Brain microvascular endothelial cell (primary cell): Measurements from ENCODE around the gene MTHFD1.
"Not testable (repeated sequence)": the region's sequence is repeated elsewhere in the genome, so short reads cannot be mapped to it uniquely, and the experiment has no call there.

Experiments
- DNase-seq: peaks from one replicate; pipeline ENCODE4 v3.0.0-alpha.2; 2020
- H3K27ac ChIP-seq: fragments of 250-450 bp; sonication (Bioruptor Pico); 2 replicates; pipeline ENCODE4 v1.5.1; 2020; ENCODE audit warnings: mild to moderate bottlenecking, moderate library complexity
- H3K27me3 ChIP-seq: fragments of 250-450 bp; sonication (Bioruptor Pico); replicated peaks from 2 replicates; pipeline ENCODE4 v1.5.1; 2020; ENCODE audit warnings: mild to moderate bottlenecking
- H3K36me3 ChIP-seq: fragments of 250-450 bp; sonication (Bioruptor Pico); replicated peaks from 2 replicates; pipeline ENCODE4 v1.5.1; 2020; ENCODE audit warnings: mild to moderate bottlenecking
- H3K4me3 ChIP-seq: 2 replicates; pipeline ENCODE4 v1.5.1; 2011; ENCODE audit warnings: low read depth, mild to moderate bottlenecking, control low read depth, low read length, moderate library complexity
- in situ Hi-C: cut with HindIII; loops from 2 replicates; pipeline ENCODE4 v1.10.0; 2017; ENCODE audit warnings: low sequenced_read_pairs, low pct_ligation_motif_present
- TF ChIP-seq, protein P1 (sequence below): IDR thresholded peaks from 2 replicates; pipeline ENCODE4 v1.5.1; 2011; ENCODE audit warnings: low read depth, mild to moderate bottlenecking, moderate library complexity, low read length, control low read depth, inconsistent platforms; ENCODE audit errors: missing control alignments

MTHFD1 gene

DNA sequence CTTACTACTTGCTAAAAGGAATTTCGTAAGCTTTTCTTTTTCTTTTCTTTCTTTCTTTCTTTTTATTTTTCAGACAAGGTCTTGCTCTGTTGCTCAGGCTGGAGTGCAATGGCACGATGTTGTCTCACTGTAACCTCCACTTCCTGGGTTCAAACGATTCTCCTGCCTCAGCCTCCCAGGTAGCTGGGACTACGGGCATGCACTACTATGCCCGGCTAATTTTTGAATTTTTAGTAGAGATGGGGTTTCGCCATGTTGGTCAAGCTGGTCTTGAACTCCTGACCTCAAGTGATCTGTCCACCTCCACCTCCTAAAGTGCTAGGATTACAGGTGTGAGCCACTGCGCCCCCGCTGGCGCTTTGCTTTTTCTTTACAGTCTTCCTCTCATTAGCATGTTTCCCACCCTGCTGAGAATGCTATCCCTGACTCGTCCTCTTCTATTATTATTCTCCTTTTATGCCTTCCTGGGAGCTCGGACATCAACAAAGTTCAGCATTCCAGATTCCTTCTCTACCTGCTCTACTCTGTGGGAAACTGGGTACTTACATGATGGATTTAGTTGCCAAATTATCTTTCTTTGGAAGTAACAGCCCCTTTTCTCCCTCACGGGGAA lies 3.1 kb downstream of the MTHFD1 start:
- peaks cover 5% of the 10 kb centered on the region for H3K36me3 ChIP-seq
- no peak overlapping the region for H3K27ac ChIP-seq
- no peak for DNase-seq
- in situ Hi-C loops = no loop called here
- TF ChIP-seq, protein P1, sequence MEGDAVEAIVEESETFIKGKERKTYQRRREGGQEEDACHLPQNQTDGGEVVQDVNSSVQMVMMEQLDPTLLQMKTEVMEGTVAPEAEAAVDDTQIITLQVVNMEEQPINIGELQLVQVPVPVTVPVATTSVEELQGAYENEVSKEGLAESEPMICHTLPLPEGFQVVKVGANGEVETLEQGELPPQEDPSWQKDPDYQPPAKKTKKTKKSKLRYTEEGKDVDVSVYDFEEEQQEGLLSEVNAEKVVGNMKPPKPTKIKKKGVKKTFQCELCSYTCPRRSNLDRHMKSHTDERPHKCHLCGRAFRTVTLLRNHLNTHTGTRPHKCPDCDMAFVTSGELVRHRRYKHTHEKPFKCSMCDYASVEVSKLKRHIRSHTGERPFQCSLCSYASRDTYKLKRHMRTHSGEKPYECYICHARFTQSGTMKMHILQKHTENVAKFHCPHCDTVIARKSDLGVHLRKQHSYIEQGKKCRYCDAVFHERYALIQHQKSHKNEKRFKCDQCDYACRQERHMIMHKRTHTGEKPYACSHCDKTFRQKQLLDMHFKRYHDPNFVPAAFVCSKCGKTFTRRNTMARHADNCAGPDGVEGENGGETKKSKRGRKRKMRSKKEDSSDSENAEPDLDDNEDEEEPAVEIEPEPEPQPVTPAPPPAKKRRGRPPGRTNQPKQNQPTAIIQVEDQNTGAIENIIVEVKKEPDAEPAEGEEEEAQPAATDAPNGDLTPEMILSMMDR = no peak
- H3K27me3 ChIP-seq = no peaks in the 10 kb centered on the region
- H3K4me3 ChIP-seq = no peak overlapping the region

DNA sequence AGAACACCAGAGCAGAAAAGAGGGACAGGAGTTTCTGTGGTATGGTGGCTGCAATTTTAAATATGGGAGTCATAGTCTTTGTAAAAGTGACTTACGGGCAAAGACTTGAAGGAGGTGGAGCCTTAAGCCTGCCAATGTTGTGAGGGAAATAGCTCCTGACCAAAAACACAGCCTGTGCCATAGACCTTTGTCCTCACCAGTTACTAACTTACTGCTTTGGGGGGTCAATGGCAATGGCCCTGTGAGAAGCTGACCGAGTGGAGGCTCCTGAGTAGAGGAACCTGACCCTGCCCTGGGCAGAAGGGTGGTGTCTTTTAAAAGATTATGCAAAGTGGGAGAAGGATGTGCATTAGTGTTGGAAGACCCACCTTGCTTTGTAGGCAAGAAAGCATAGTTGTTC lies 3.8 kb downstream of the MTHFD1 start:
- no peak overlapping the region for H3K27ac ChIP-seq
- TF ChIP-seq, protein P1 = no peak
- no peak overlapping the region for H3K4me3 ChIP-seq
- H3K36me3 ChIP-seq = peaks cover 5% of the 10 kb centered on the region
- no peaks in the 10 kb centered on the region for H3K27me3 ChIP-seq
- in situ Hi-C loops = no loop called here
- DNase-seq = no peak

DNA sequence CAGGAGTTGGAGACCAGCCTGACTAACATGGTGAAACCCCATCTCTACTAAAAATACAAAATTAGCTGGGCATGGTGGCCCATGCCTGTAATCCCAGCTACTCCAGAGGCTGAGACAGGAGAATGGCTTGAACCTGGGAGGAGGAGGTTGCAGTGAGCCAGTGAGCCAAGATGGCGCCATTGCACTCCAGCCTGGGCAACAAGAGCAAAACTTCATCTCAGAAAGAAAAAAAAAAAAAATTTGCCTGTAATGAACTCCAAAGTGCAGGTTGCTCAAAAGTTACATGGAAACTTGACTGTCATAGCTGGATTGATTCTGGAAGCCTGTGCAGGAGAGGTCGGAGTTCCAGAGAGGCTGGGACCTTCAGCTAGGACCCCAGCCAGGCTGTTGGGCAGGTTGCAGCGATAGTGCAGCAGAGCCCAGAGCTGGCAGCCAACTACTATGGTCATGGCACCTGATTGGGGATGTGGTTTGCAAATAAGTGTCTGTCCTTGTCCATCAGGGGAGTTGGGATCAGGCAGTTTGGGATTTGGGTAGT lies 5.1 kb downstream of the MTHFD1 start:
- H3K27me3 ChIP-seq, H3K4me3 ChIP-seq, H3K36me3 ChIP-seq, in situ Hi-C loops, H3K27ac ChIP-seq, DNase-seq: not testable (repeated sequence)

DNA sequence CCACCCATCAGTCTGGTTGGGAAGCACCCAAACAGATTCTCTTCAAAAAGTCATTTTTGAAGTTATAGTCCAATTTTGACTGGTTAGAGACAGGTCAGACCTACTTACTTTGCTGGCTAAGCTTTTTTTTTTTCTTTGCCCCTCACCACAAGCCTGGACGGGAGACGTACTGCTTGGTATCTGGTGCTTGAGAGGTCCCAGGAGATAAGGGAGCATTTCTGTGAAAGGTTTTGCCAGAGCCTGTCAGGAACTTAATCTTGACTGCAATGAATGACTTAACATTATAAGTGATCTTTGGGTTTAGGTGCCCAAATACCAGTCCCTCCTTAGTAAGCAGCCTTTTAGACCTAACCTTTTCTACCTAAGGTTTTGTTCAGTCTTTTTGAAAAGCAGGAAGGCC lies 6.3 kb downstream of the MTHFD1 start:
- no peak overlapping the region for H3K4me3 ChIP-seq
- in situ Hi-C loops = no loop called here
- H3K27ac ChIP-seq = no peak overlapping the region
- peaks cover 5% of the 10 kb centered on the region for H3K36me3 ChIP-seq
- H3K27me3 ChIP-seq = no peaks in the 10 kb centered on the region
- no peak for DNase-seq
- TF ChIP-seq, protein P1 = no peak

DNA sequence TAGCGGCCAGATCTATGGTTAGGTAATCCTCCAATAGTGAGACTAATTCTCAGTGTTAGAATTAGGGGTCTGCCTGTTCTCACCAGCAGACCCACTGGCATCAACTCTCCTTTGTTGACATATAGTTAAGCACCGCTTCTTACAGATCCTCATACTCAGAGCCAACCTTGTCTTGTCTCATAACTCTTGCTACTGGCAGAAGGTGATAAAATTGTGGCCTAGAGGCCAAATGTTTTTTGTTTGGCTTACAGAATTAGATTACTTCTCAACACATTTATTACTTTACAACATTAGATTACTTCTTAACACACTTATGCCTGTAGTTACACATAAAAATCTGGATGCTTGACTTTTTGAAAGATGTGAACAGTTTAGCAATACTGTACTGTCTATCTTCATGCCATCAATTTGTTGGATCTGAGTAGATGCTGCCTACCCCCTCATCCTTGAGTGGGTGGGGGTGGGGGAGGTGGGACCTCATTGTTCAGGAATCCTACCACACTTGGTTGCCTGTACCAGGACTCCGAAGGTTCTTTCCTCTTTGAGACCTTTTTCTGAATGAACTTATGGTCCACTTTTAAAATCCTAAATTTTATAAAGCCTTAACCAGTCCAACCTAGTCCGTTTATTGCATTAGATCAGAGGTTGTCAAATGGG lies 7.0 kb downstream of the MTHFD1 start:
- TF ChIP-seq, protein P1 = no peak
- no peaks in the 10 kb centered on the region for H3K27me3 ChIP-seq
- H3K27ac ChIP-seq = no peak overlapping the region
- peaks cover 5% of the 10 kb centered on the region for H3K36me3 ChIP-seq
- DNase-seq = no peak
- H3K4me3 ChIP-seq = no peak overlapping the region
- in situ Hi-C loops = no loop called here

DNA sequence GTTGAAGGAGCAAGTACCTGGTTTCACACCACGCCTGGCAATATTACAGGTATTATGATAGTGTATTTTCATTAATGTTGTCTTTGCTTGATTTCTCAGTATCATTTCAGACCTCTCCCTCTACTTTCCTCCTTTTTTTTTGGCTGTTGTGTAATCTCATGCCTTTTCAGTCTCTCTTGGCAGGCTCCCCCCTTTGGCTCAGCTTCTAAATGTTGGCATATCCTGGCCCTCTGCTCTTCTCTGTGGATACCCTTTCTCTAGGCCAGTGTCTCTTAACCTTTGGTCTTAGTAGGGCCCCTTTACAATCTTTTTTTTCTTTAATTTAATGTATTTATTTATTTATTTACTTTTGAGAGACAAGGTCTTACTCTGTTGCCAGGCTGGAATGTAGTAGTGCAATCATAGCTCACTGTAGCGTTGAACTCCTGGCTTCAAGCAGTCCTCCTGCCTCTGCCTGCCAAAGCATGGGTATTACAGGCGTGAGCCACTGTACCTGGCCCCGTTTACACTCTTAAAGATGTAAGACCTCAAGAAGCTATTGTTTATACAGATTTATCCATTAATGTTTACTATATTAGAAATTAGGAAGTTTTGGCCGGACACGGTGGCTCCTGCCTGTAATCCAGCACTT lies 12.8 kb downstream of the MTHFD1 start:
- no peaks in the 10 kb centered on the region for H3K27me3 ChIP-seq
- no peak overlapping the region for H3K27ac ChIP-seq
- no peak overlapping the region for H3K4me3 ChIP-seq
- in situ Hi-C loops = no loop called here
- no peaks in the 10 kb centered on the region for H3K36me3 ChIP-seq
- TF ChIP-seq, protein P1 = no peak
- DNase-seq = no peak
